A549 (cell line): ENCODE results near the gene ADAMTSL5. TPM values are rescaled to one million over a fixed set of nuclear protein-coding genes. Genes with fewer than 3 reads are reported as not detected.

Experiments used
- ATAC-seq, 2 experiments: fragments of 200-7000 bp in 1 of 2; fragments of >200 bp in 1 of 2; cut with Nextera tagmentation in 1 of 2; cut with Tn5 transposase in 1 of 2; 3 replicates each; pipeline versions ENCODE4 v1.8.0 to v1.9.1; 2018 to 2020; ENCODE audit warnings: mild to moderate bottlenecking in 1 of 2, moderate library complexity in 1 of 2
- CTCF ChIA-PET: fragments of 300-600 bp; sonication (Branson Sonifier 250); formaldehyde crosslinking; extraction: SDS; loops from one replicate; lab custom pipeline; 2021; ENCODE audit warnings: antibody characterized with exemption, inconsistent platforms; lab: Yijun Ruan, JAX
- POLR2A ChIA-PET: fragments of 350-600 bp; formaldehyde crosslinking; extraction: SDS; loops from one replicate; lab custom pipeline; 2021; ENCODE audit warnings: antibody characterized with exemption, inconsistent platforms; lab: Yijun Ruan, JAX
- DNase-seq, 2 experiments: peaks; one replicate each; pipeline versions ENCODE4 v3.0.0 to v3.0.0-alpha.2; 2011 to 2016; ENCODE audit warnings: low read depth in 1 of 2, low spot score in 1 of 2
- FAIRE-seq: peaks from 2 replicates; lab custom pipeline; 2011; peaks lifted over from hg19 to GRCh38; lab: Jason Lieb, UNC
- H3K27ac ChIP-seq, 2 experiments: fragments of >200 bp; sonication (Bioruptor Twin); formaldehyde crosslinking; 3 replicates each; pipeline ENCODE4 v1.5.1; 2016 to 2017
- H3K4me1 ChIP-seq: fragments of >200 bp; sonication (Bioruptor Twin); formaldehyde crosslinking; 3 replicates; pipeline ENCODE4 v1.6.1; 2016
- H3K4me2 ChIP-seq: fragments of >200 bp; sonication (Bioruptor Twin); formaldehyde crosslinking; 3 replicates; pipeline ENCODE4 v1.6.1; 2016
- H3K4me3 ChIP-seq: fragments of >200 bp; sonication (Bioruptor Twin); formaldehyde crosslinking; 3 replicates; pipeline ENCODE4 v1.5.1; 2016
- H3K9me3 ChIP-seq: fragments of >200 bp; sonication (Bioruptor Twin); formaldehyde crosslinking; 3 replicates; pipeline ENCODE4 v1.6.1; 2016
- BHLHE40 ChIP-seq: IDR thresholded peaks from 2 replicates; pipeline ENCODE4 v1.6.1; 2012; ENCODE audit warnings: low read depth, low read length, inconsistent platforms
- CBX2 ChIP-seq: fragments of 200-600 bp; sonication (generic); IDR thresholded peaks from 2 replicates; pipeline ENCODE4 v1.6.1; 2016; ENCODE audit warnings: low read depth, mild to moderate bottlenecking, borderline replicate concordance
- CBX8 ChIP-seq: fragments of 200-600 bp; sonication (generic); IDR thresholded peaks from 2 replicates; pipeline ENCODE4 v1.6.1; 2016
- CHD4 ChIP-seq: fragments of 200-600 bp; sonication (generic); IDR thresholded peaks from 2 replicates; pipeline ENCODE4 v1.6.1; 2016; ENCODE audit warnings: antibody characterized with exemption, mild to moderate bottlenecking, borderline replicate concordance
- CTCF ChIP-seq: fragments of >200 bp; sonication (Bioruptor Twin); formaldehyde crosslinking; IDR thresholded peaks from 3 replicates; pipeline ENCODE4 v1.5.1; 2016
- EHMT2 ChIP-seq: fragments of 200-600 bp; sonication (generic); IDR thresholded peaks from 2 replicates; pipeline ENCODE4 v1.6.1; 2016; ENCODE audit warnings: antibody characterized with exemption, low read depth, mild to moderate bottlenecking, moderate library complexity
- EP300 ChIP-seq, 2 experiments: fragments of >200 bp; sonication (Bioruptor Twin); formaldehyde crosslinking; IDR thresholded peaks; 2 replicates in 1 of 2; 3 replicates in 1 of 2; pipeline ENCODE4 v1.6.1; 2016 to 2017
- FOSL2 ChIP-seq, 2 experiments: fragments of 450-650 bp in 1 of 2; fragments of >200 bp in 1 of 2; sonication (Bioruptor Twin) in 1 of 2; formaldehyde crosslinking; IDR thresholded peaks; 2 replicates each; pipeline versions ENCODE4 v1.5.0 to v1.6.1; 2016 to 2020; ENCODE audit warnings: mild to moderate bottlenecking in 1 of 2, moderate library complexity in 1 of 2
- FOXS1 ChIP-seq: fragments of 250-450 bp; sonication (Bioruptor Pico); IDR thresholded peaks from 2 replicates; pipeline ENCODE4 v1.5.0; 2020; ENCODE audit warnings: mild to moderate bottlenecking, moderate library complexity
- GATA3 ChIP-seq: IDR thresholded peaks from 2 replicates; pipeline ENCODE4 v1.6.1; 2012; ENCODE audit warnings: borderline replicate concordance
- HES2 ChIP-seq: fragments of >200 bp; sonication (Bioruptor Twin); formaldehyde crosslinking; IDR thresholded peaks from 2 replicates; pipeline ENCODE4 v1.6.1; 2016
- HEYL ChIP-seq: fragments of 250-450 bp; sonication (Bioruptor Pico); IDR thresholded peaks from 2 replicates; pipeline ENCODE4 v1.8.0; 2021; ENCODE audit warnings: mild to moderate bottlenecking, moderate library complexity
- JUNB ChIP-seq: fragments of >200 bp; sonication (Bioruptor Twin); formaldehyde crosslinking; IDR thresholded peaks from 2 replicates; pipeline ENCODE4 v1.6.1; 2016
- MYC ChIP-seq: IDR thresholded peaks from 2 replicates; pipeline ENCODE4 v1.6.1; 2012; ENCODE audit warnings: mild to moderate bottlenecking, inconsistent platforms, low read length, improper control_type of control experiment, borderline replicate concordance
- NPAS2 ChIP-seq: fragments of 250-450 bp; sonication (Bioruptor Pico); IDR thresholded peaks from 2 replicates; pipeline ENCODE4 v1.8.0; 2022; ENCODE audit warnings: mild to moderate bottlenecking, moderate library complexity, borderline replicate concordance
- NR3C1 ChIP-seq: fragments of >200 bp; sonication (Bioruptor Twin); formaldehyde crosslinking; IDR thresholded peaks from 3 replicates; pipeline ENCODE4 v1.6.1; 2017
- PHF8 ChIP-seq: fragments of 200-600 bp; sonication (generic); IDR thresholded peaks from 2 replicates; pipeline ENCODE4 v1.6.1; 2016; ENCODE audit warnings: low read depth, mild to moderate bottlenecking, antibody characterized with exemption, moderate library complexity, borderline replicate concordance
- RAD21 ChIP-seq, 2 experiments: fragments of >200 bp in 1 of 2; sonication (Bioruptor Twin) in 1 of 2; formaldehyde crosslinking in 1 of 2; IDR thresholded peaks in 1 of 2; conservative IDR thresholded peaks in 1 of 2; 2 replicates in 1 of 2; 3 replicates in 1 of 2; pipeline ENCODE4 v1.6.1; 2012 to 2018; ENCODE audit warnings: inconsistent platforms in 1 of 2
- RCOR1 ChIP-seq: fragments of 150-350 bp; IDR thresholded peaks from 2 replicates; pipeline ENCODE4 v1.6.1; 2014; ENCODE audit warnings: antibody characterized with exemption, low read length, low read depth
- RFX5 ChIP-seq: fragments of 450-650 bp; IDR thresholded peaks from 2 replicates; pipeline ENCODE4 v1.7.1; 2014; ENCODE audit warnings: antibody characterized with exemption, mild to moderate bottlenecking, moderate library complexity
- SMC3 ChIP-seq: fragments of >200 bp; sonication (Bioruptor Twin); formaldehyde crosslinking; IDR thresholded peaks from 3 replicates; pipeline ENCODE4 v1.6.1; 2018; ENCODE audit warnings: inconsistent platforms
- TFCP2L1 ChIP-seq: fragments of 250-450 bp; sonication (Bioruptor Pico); IDR thresholded peaks from 2 replicates; pipeline ENCODE4 v1.5.0; 2021; ENCODE audit warnings: mild to moderate bottlenecking
- TP53 ChIP-seq: fragments of 250-450 bp; sonication (Bioruptor Pico); IDR thresholded peaks from 2 replicates; pipeline ENCODE4 v1.5.0; 2021; ENCODE audit warnings: mild to moderate bottlenecking, moderate library complexity
- USF2 ChIP-seq: fragments of 450-650 bp; IDR thresholded peaks from 2 replicates; pipeline ENCODE4 v1.6.1; 2014; ENCODE audit warnings: antibody characterized with exemption
- ZC3H11A ChIP-seq: fragments of 450-650 bp; IDR thresholded peaks from 2 replicates; pipeline ENCODE4 v1.6.1; 2014; ENCODE audit warnings: antibody characterized with exemption, mild to moderate bottlenecking
- WGBS: methylation state at CpG from one replicate; pipeline ENCODE4 v1.1.6; 2017; ENCODE audit errors: missing lambda C conversion rate; 5-methylcytosine and 5-hydroxymethylcytosine counted together
- polyA plus RNA-seq, 4 experiments: library from polyadenylated mRNA; depleted of rRNA in 3 of 4; stranded (reverse); fragments of >200 nt; fragmentation: RNase III in 1 of 4; extraction: RNeasy Plus Mini Kit Qiagen cat#74134 plus additional on column Dnase treatment in 1 of 4; gene quantifications; 2 replicates in 3 of 4; 3 replicates in 1 of 4; pipeline ENCODE4 v1.2.3, GENCODE V29; 2011 to 2017

Gene ADAMTSL5
- polyA plus RNA-seq, 2 of the 4 experiments (the other 2 are of a cell fraction): 1.4 to 3.0 TPM

GRCh38 chr19:1556390-1557070 is 43.7 kb upstream of the ADAMTSL5 start:
- Histone ChIP-seq H3K9me3 (no peaks in the 10 kb centered on the region), H3K4me1 (no peaks in the 10 kb centered on the region), H3K4me2 (no peak overlapping the region), H3K27ac (no peak overlapping the region), H3K4me3 (no peak overlapping the region)
- no peak for ATAC-seq
- TF ChIP-seq BHLHE40 (no peak), PHF8 (no peak), CBX8 (no peak), ZC3H11A (no peak), RFX5 (no peak), RCOR1 (no peak), TP53 (CRISPR knock-in tag) (no peak), EP300 (IDR thresholded peaks at IDR 0.05) (no peak), HEYL (CRISPR knock-in tag) (no peak), NPAS2 (CRISPR knock-in tag) (no peak), CHD4 (no peak), FOXS1 (CRISPR knock-in tag) (no peak), MYC (no peak), HES2 (no peak), GATA3 (no peak), FOSL2 (IDR thresholded peaks at IDR 0.05) (no peak), FOSL2 (CRISPR knock-in tag; IDR thresholded peaks at IDR 0.05) (no peak), EHMT2 (no peak), NR3C1 (no peak), TFCP2L1 (CRISPR knock-in tag) (no peak)
- DNase-seq: no peak
- CTCF ChIA-PET: no interaction called here
- POLR2A ChIA-PET: no interaction called here
- no peak for FAIRE-seq
- WGBS: 96% methylated on average over 48 of the region's 66 CpGs

GRCh38 chr19:1555487-1556389 is 42.9 kb upstream of the ADAMTSL5 start:
- Histone ChIP-seq H3K9me3 (no peaks in the 10 kb centered on the region), H3K4me1 (no peaks in the 10 kb centered on the region), H3K4me3 (no peak overlapping the region), H3K27ac (no peak overlapping the region), H3K4me2 (no peak overlapping the region)
- FAIRE-seq (no peak), ATAC-seq (no peak), DNase-seq (no peak)
- CTCF ChIA-PET: no interaction called here
- POLR2A ChIA-PET: no interaction called here
- no peak for TF ChIP-seq USF2
- TF ChIP-seq JUNB: no peak
- no peak for TF ChIP-seq SMC3
- TF ChIP-seq FOSL2 (IDR thresholded peaks at IDR 0.05): no peak
- TF ChIP-seq FOSL2 (CRISPR knock-in tag; IDR thresholded peaks at IDR 0.05): no peak
- WGBS: 95% methylated on average over 64 of the region's 121 CpGs

GRCh38 chr19:1554968-1555367 is 42.1 kb upstream of the ADAMTSL5 start:
- no peak overlapping the region for H3K4me2 ChIP-seq
- no peak overlapping the region for H3K4me3 ChIP-seq
- H3K4me1 ChIP-seq: no peaks in the 10 kb centered on the region
- POLR2A ChIA-PET: no interaction called here
- H3K27ac ChIP-seq: no peak overlapping the region
- no peak for DNase-seq
- no peak for ATAC-seq
- 85% methylated on average over 24 of the region's 24 CpGs for WGBS
- FAIRE-seq: no peak
- TF ChIP-seq RAD21 (conservative IDR thresholded peaks at IDR 0.05 in 1 of 2, IDR thresholded peaks at IDR 0.05 in 1 of 2) (no peak), CTCF (no peak), CBX2 (no peak)
- H3K9me3 ChIP-seq: no peaks in the 10 kb centered on the region; the same call in 2 of the 3 replicates
- CTCF ChIA-PET: no interaction called here
